ENCODE data around the gene NAXD. TPM values are rescaled to one million over a fixed set of nuclear protein-coding genes. Genes with fewer than 3 reads are reported as not detected.

The NAXD gene
- total RNA-seq, 1 experiment from 2014 or later, result 18.7 TPM

DNA sequence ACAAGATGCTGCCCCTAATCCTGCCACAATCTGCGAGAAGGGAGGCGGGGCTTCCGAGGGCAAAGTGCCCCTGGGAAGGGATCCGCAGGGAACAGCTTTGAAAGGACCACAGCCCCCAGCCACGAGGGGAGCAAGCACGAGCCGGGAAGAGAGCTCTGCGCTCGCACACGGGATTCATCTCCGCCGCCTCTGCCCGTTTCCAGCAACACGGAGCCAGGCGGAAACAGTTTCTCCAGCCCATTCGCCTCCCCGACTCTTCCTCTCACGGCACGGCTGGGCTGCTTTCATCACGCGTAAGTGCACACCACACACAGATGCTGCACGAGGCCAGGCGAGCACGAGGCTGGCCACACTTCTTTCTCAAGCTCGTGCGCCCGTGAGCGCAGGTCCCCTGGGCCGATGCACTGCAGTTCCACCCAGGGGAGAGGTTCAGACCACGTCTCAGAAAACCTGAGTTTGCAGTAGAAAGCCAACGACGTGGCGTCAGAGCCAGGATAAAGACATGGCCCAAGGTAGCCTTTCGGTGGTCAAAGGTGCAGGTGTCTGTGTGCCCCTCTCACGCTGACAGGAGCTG lies 33.6 kb downstream of the NAXD start:
- CTCF ChIA-PET, result no interaction called here
- BruUV-seq (replicated peaks), result no TSS peak
- no peak overlapping the region for H3K4me2 ChIP-seq (ENCODE audit: low read length)

DNA sequence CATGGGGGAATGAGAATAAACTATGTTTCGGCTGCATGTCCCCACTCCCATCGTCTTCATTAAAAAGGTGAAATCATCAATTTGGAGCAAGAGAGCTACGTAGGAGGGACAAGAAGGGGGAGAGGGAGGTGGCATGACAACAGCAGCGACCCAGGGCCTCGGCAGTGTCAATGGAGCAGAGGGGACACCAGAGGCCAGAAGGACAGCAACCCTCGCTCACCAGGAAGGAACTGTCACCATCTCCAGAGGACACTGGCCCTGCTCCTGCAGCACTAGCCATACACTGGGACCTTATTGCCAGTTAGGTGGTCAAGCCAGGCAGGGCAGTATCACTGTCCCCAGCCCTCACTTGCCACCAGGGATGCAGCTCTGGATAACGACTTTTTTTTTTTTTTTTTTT lies 34.2 kb downstream of the NAXD start:
- ChIA-PET POLR2A (ENCODE audit: unreplicated experiment) (no interaction called here), CTCF (no interaction called here)
- BruUV-seq (replicated peaks), result no TSS peak
- H3K27ac ChIP-seq (ENCODE audit: low read length), result no peak overlapping the region
- H3K9me3 ChIP-seq (ENCODE audit: low read length), result no peaks in the 10 kb centered on the region
- H3K27me3 ChIP-seq (ENCODE audit: low read length), result no peaks in the 10 kb centered on the region
- TF ChIP-seq EZH2 (IDR thresholded peaks at IDR 0.05; ENCODE audit: low read length, unreplicated experiment), result no peak
- TF ChIP-seq, protein P1, sequence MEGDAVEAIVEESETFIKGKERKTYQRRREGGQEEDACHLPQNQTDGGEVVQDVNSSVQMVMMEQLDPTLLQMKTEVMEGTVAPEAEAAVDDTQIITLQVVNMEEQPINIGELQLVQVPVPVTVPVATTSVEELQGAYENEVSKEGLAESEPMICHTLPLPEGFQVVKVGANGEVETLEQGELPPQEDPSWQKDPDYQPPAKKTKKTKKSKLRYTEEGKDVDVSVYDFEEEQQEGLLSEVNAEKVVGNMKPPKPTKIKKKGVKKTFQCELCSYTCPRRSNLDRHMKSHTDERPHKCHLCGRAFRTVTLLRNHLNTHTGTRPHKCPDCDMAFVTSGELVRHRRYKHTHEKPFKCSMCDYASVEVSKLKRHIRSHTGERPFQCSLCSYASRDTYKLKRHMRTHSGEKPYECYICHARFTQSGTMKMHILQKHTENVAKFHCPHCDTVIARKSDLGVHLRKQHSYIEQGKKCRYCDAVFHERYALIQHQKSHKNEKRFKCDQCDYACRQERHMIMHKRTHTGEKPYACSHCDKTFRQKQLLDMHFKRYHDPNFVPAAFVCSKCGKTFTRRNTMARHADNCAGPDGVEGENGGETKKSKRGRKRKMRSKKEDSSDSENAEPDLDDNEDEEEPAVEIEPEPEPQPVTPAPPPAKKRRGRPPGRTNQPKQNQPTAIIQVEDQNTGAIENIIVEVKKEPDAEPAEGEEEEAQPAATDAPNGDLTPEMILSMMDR (conservative IDR thresholded peaks at IDR 0.05; ENCODE audit: low read depth, low read length), result no peak
- no peak for TF ChIP-seq EZH2phosphoT487 (IDR thresholded peaks at IDR 0.05; ENCODE audit: borderline replicate concordance, low read length)
- H3K36me3 ChIP-seq (ENCODE audit: low read depth, low read length), result no peaks in the 10 kb centered on the region
- no peak overlapping the region for H3K4me2 ChIP-seq (ENCODE audit: low read length)
- H3K79me2 ChIP-seq (ENCODE audit: low read length), result no peaks in the 10 kb centered on the region
- intact Hi-C loops (cut with micrococcal nuclease), result no loop called here
- no peaks in the 10 kb centered on the region for H3K9me2 ChIP-seq (replicated peaks; ENCODE audit: low read length)
- ATAC-seq (no peak), DNase-seq (no peak)
- H3K4me1 ChIP-seq (ENCODE audit: insufficient read depth, low read length), result no peaks in the 10 kb centered on the region
- no peaks in the 10 kb centered on the region for H3F3A ChIP-seq (ENCODE audit: low read length, unreplicated experiment)
- no peak overlapping the region for H3K9ac ChIP-seq (ENCODE audit: low read length)
- H4K20me1 ChIP-seq (ENCODE audit: low read length), result no peaks in the 10 kb centered on the region
- no peak overlapping the region for H2AFZ ChIP-seq (ENCODE audit: low read length)
- H3K4me3 ChIP-seq (ENCODE audit: low read length), result no peak overlapping the region

More for the DNA sequence above, 33.6 kb downstream of the NAXD start:
- H3K79me2 ChIP-seq (ENCODE audit: low read length), result no peaks in the 10 kb centered on the region
- H4K20me1 ChIP-seq (ENCODE audit: low read length), result no peaks in the 10 kb centered on the region
- intact Hi-C loops (cut with micrococcal nuclease), result no loop called here
- no peaks in the 10 kb centered on the region for H3F3A ChIP-seq (ENCODE audit: low read length, unreplicated experiment)
- DNase-seq (no peak), ATAC-seq (no peak)
- no peak overlapping the region for H3K4me3 ChIP-seq (ENCODE audit: low read length)
- TF ChIP-seq EZH2 (IDR thresholded peaks at IDR 0.05; ENCODE audit: low read length, unreplicated experiment) (no peak), EZH2phosphoT487 (IDR thresholded peaks at IDR 0.05; ENCODE audit: borderline replicate concordance, low read length) (no peak)
- TF ChIP-seq, protein P1 (conservative IDR thresholded peaks at IDR 0.05; ENCODE audit: low read depth, low read length), result no peak
- no peaks in the 10 kb centered on the region for H3K27me3 ChIP-seq (ENCODE audit: low read length)
- POLR2A ChIA-PET (ENCODE audit: unreplicated experiment), result no interaction called here
- H3K27ac ChIP-seq (ENCODE audit: low read length), result no peak overlapping the region
- H3K9me2 ChIP-seq (replicated peaks; ENCODE audit: low read length), result no peaks in the 10 kb centered on the region
- H3K9ac ChIP-seq (ENCODE audit: low read length), result no peak overlapping the region
- peaks cover 6% of the 10 kb centered on the region; the same call in 1 of the 2 replicates for H3K36me3 ChIP-seq (ENCODE audit: low read depth, low read length)
- no peaks in the 10 kb centered on the region for H3K9me3 ChIP-seq (ENCODE audit: low read length)
- H2AFZ ChIP-seq (ENCODE audit: low read length), result no peak overlapping the region
- no peaks in the 10 kb centered on the region for H3K4me1 ChIP-seq (ENCODE audit: insufficient read depth, low read length)

DNA sequence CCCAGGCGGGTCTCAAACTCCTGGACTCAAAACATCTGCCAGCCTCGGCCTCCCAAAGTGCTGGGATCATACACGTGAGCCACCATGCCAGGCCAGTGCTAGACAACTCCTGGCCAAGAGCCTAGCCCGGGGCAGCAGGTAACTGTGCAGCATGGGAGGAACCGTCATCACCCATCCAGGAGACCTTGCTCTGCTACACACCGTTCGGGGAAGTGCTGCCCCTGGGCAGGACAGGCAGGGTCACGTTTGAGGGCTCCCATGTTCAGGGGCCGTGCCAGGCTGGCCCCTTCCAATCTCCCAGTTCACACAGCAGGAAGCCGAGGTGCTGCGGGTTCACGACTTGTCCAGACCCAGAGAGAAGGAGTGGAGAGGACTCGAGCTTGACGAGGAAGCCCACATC lies 35.1 kb downstream of the NAXD start:
- H3K36me3 ChIP-seq (ENCODE audit: low read depth, low read length), result no peaks in the 10 kb centered on the region
- H3K4me1 ChIP-seq (ENCODE audit: insufficient read depth, low read length), result no peaks in the 10 kb centered on the region
- ChIA-PET POLR2A (ENCODE audit: unreplicated experiment) (no interaction called here), CTCF (no interaction called here)
- no peaks in the 10 kb centered on the region for H3K9me3 ChIP-seq (ENCODE audit: low read length)
- no peak overlapping the region for H3K27ac ChIP-seq (ENCODE audit: low read length)
- H3K4me3 ChIP-seq (ENCODE audit: low read length), result no peak overlapping the region
- no peak overlapping the region for H3K4me2 ChIP-seq (ENCODE audit: low read length)
- H3K79me2 ChIP-seq (ENCODE audit: low read length), result no peaks in the 10 kb centered on the region
- no peak for DNase-seq
- no peaks in the 10 kb centered on the region for H4K20me1 ChIP-seq (ENCODE audit: low read length)
- TF ChIP-seq EZH2phosphoT487 (IDR thresholded peaks at IDR 0.05; ENCODE audit: borderline replicate concordance, low read length), result no peak
- TF ChIP-seq, protein P1 (conservative IDR thresholded peaks at IDR 0.05; ENCODE audit: low read depth, low read length), result no peak
- TF ChIP-seq EZH2 (IDR thresholded peaks at IDR 0.05; ENCODE audit: low read length, unreplicated experiment), result no peak
- H3K9ac ChIP-seq (ENCODE audit: low read length), result no peak overlapping the region
- H3F3A ChIP-seq (ENCODE audit: low read length, unreplicated experiment), result no peaks in the 10 kb centered on the region
- no TSS peak for BruUV-seq (replicated peaks)
- no peak for ATAC-seq
- no peaks in the 10 kb centered on the region for H3K9me2 ChIP-seq (replicated peaks; ENCODE audit: low read length)
- no peaks in the 10 kb centered on the region for H3K27me3 ChIP-seq (ENCODE audit: low read length)
- intact Hi-C loops (cut with micrococcal nuclease), result no loop called here
- H2AFZ ChIP-seq (ENCODE audit: low read length), result no peak overlapping the region
